CD4-positive, alpha-beta T cell treated with Interferon gamma for 1 hour (primary cell): ENCODE results near the gene ZDHHC3.

Experiments used
- DNase-seq: peaks from one replicate; pipeline ENCODE4 v3.0.0-alpha.2; 2020

ZDHHC3 gene

DNA sequence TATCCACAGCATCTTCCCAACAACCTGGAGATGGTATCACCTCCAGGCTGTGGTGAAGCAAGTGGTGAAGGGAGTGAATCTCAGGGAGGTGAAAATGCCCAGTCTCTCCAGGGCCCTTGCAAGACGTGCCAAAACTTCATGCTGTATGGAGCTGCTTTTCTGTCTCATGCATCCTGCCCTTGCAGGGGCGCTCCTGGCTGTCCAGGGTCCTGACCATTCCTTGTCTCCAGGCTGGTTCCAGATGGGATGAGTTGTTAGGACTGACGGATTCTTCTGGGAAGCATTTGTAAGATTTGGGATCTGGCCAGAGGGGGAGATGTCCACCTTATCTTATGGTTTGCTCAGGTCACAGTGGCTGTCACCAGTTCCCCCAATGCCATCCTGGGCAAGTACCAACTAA lies 85.7 kb downstream of the ZDHHC3 start:
- DNase-seq: no peak

DNA sequence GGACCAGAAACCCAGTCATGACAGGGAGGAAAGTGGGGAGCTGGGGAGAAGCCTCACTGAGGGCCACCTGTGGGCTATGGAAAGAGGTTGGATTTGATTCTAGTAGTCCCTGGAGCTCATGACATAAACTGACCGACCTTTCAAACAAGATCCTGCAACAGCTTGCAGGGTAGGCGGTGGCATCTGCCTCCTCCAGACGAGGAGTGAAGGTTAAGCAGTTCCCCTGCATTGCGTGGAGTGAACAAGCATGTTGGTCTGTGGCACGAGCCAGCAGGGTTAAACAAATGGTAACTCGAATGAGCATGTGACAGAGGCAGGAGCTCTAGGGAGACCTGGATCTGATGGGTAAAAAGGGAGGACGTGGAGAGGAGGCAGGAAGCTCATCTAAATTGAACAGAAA lies 88.9 kb downstream of the ZDHHC3 start:
- no peak for DNase-seq

DNA sequence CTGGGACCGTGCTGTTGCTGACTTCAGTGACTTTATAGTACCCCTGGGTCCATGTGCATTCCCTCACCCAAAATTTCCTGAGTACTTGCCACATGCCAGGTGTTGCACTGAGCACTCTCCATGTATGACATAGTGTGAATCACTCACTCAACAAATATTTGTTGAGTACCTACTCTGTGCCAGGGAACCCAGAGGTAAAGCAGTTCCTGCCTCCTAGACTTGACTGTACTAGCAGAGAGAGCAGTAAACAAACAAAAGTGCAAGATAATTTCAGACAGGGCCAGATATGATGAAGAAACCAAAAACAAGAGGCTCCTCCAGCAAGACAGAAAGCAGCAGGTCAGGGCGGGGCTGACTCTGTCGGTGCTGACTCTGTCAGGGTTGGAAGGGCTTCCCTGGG lies 89.4 kb downstream of the ZDHHC3 start:
- DNase-seq: no peak

DNA sequence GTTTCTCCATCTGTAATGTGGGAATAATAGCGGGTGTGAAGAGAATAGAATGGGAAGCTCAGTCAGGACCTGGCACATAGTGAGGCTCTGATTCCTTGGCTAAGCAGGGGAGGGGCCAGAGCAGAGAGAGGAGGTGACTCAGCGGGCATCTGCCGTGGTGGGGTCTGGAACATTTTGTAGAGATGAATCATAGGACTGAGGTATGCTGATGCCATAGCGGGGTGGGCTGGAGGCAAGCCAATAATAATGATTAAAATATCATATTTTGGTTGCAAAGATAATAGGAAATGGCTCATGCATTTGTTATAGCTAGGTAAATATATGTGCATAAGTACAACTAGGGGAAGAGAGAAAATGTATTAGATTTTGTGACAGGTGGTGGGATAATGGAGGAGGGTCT lies 90.4 kb downstream of the ZDHHC3 start:
- DNase-seq: no peak

DNA sequence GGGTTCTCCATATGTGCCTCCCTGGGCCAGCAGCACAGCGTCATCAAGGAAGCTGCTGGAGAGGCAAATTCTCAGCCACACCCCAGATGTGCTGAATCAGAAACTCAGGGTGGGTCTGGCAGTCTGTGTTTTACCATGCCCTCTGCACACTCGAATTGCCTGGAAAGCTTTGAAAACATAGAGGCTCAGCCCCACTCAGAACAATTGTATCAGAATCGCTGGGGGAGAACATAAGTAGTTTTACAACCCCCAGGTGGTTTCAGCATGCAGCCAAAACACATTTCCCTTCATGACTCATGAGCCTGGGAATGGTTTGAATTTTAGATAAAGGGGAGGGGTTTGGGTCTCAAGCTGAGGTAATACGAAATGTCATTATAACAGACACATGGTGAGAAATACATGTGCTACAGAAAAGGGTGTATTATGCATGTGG lies 92.0 kb downstream of the ZDHHC3 start:
- no peak for DNase-seq

DNA sequence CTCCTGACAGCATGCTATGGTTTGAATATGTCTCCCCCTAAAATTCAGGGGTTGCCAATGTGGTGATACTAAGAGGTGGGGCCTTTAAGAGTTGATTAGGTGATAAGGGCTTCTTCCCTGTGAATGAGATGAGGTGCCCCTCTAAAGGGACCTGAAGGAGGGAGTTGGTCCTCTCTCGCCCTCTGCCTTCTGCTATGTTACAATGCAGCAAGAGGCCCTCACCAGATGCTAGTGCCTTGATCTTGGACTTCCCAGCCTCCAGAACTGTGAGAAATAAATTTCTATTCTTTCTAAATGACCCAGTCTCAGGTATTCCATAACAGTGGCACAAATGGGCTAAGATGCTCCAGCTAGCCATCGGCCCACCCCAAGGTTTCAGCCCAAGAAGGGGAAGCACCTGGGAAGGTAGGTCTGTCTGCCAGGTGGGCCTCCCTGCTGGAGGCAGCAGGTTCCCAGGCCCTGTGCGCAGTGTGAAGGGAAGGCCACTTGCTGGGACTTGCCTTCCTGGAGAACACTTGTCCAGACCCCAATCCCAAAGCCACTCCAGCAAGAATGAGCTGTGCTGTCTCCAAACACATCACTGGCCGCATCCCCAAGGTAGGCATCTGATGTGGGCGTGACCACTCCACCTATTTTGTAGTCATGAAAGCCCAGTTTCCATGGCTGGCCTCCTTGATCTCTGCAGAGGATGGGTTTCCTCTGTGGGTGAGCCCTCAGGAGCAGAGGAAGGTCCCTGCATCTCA lies 92.6 kb downstream of the ZDHHC3 start:
- DNase-seq: no peak

DNA sequence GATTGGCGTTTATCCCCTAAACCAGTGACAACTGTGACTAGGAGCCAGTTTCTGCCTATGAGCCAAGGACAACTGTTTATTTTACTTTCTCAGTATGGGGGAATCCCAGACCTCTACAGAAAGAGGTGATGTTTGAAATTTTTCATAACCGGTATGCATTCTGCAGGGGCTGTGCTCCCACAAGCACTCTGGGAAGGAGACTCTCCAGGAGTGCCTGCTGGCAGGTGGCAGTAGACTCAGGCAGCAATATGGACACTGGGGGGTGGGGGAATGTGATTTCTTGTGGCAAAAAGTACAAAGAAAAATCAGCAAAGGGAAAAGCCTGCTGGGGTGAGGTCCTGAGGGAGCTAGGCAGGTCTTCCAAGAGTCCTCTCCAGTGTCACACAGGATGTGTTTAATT lies 95.7 kb downstream of the ZDHHC3 start:
- DNase-seq: no peak

DNA sequence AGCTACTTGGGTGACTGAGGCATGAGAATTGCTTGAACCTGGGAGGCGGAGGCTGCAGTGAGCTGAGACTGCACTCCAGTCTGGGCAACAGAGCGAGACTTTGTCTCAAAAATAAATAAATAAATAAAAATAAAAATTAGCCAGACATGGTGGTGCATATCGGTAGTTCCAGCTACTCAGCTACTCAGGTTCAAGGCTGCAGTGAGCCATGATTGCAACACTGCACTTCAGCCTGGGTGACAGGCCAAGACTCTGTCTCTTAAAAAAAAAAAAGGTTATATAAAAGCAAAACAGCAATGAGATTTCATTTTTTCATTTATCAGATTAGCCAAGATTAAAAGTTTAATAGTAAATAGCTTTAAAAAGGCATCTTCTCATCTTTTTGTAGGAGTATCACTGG lies 98.6 kb downstream of the ZDHHC3 start:
- DNase-seq: no peak

DNA sequence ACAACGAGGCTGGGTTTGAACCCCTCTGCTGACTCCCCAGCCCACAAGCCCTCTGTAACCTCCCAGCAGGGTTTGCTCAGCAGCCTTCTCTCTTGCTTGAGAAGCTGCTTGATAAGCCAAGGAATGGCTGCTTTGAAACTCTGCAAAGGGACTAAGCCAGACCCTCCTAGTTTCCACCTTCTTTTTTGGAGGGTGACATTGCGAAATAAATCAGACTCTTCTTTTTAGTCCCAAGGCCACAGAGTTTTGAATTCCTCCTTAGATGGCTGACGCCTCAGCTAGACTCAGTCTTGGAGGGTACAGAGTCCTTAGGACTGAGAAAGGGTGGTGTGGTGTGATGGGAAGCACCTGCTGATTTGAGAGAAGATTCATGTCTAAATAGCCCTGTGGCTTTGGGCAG lies 100.4 kb downstream of the ZDHHC3 start:
- no peak for DNase-seq
